Stimulated activated effector memory CD8-positive, alpha-beta T cell treated with anti-CD3 and anti-CD28 coated beads, Interleukin-12 subunit alpha, Interleukin-12 subunit beta, amount 100 ng/mL, for 72 hours (primary cell): ENCODE results near the gene SMCO1.
"Not testable (repeated sequence)": the region's sequence is repeated elsewhere in the genome, so short reads cannot be mapped to it uniquely, and the experiment has no call there.

ENCODE experiments used
- ATAC-seq: fragments of 150-1000 bp; cut with Tn5 transposase; 2 replicates; pipeline ENCODE4 v1.10.0; 2021
- DNase-seq, 2 donors: peaks; one replicate each; pipeline ENCODE4 v3.0.0; 2021 to 2022; ENCODE audit warnings: low spot score in 2 of 2
- H3K27ac Mint-ChIP-seq: one replicate; pipeline ENCODE4 v1.8.0; 2022; ENCODE audit warnings: mild to moderate bottlenecking, mixed read lengths
- H3K36me3 Mint-ChIP-seq: one replicate; pipeline ENCODE4 v1.8.0; 2022; ENCODE audit warnings: mild to moderate bottlenecking, mixed read lengths
- H3K4me1 Mint-ChIP-seq: one replicate; pipeline ENCODE4 v1.8.0; 2022; ENCODE audit warnings: mixed read lengths
- H3K4me3 Mint-ChIP-seq: one replicate; pipeline ENCODE4 v1.8.0; 2022; ENCODE audit warnings: mild to moderate bottlenecking, mixed read lengths
- H3K9me3 Mint-ChIP-seq: one replicate; pipeline ENCODE4 v1.8.0; 2022; ENCODE audit warnings: mixed read lengths

The SMCO1 gene

DNA sequence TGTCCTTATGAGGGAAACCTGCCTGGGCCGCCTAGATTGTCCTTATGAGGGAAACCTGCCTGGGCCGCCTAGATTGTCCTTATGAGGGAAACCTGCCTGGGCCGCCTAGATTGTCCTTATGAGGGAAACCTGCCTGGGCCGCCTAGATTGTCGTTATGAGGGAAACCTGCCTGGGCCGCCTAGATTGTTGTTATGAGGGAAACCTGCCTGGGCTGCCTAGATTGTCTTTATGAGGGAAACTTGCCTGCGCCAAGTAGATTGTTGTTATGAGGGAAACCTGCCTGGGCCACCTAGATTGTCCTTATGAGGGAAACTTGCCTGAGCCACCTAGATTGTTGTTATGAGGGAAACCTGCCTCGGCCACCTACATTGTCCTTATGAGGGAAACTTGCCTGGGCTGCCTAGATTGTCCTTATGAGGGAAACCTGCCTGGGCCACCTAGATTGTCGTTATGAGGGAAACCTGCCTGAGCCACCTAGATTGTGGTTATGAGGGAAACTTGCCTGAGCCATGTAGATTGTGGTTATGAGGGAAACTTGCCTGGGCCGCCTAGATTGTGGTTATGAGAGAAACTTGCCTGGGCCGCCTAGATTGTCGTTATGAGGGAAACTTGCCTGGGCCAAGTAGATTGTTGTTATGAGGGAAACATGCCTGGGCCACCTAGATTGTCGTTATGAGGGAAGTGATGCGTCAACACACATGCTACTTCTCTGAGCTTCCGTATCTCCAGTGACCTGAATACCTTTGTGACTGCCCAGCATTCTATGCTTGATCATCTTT is 3.3 kb downstream of the SMCO1 start:
- not testable (repeated sequence) for DNase-seq, ATAC-seq, H3K36me3 Mint-ChIP-seq

DNA sequence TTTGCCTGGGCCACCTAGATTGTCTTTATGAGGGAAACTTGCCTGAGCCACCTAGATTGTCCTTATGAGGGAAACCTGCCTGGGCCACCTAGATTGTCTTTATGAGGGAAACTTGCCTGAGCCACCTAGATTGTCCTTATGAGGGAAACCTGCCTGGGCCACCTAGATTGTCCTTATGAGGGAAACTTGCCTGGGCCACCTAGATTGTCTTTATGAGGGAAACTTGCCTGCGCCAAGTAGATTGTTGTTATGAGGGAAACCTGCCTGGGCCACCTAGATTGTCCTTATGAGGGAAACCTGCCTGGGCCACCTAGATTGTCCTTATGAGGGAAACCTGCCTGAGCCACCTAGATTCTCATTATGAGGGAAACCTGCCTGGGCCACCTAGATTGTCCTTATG is 4.0 kb downstream of the SMCO1 start:
- not testable (repeated sequence) for H3K27ac Mint-ChIP-seq, H3K36me3 Mint-ChIP-seq, H3K9me3 Mint-ChIP-seq, DNase-seq, H3K4me3 Mint-ChIP-seq, ATAC-seq
- peaks cover 10% of the 10 kb centered on the region for H3K4me1 Mint-ChIP-seq

More for the DNA sequence above, 3.3 kb downstream of the SMCO1 start:
- H3K27ac Mint-ChIP-seq, H3K9me3 Mint-ChIP-seq, H3K4me3 Mint-ChIP-seq: not testable (repeated sequence)
- peaks cover 10% of the 10 kb centered on the region for H3K4me1 Mint-ChIP-seq

DNA sequence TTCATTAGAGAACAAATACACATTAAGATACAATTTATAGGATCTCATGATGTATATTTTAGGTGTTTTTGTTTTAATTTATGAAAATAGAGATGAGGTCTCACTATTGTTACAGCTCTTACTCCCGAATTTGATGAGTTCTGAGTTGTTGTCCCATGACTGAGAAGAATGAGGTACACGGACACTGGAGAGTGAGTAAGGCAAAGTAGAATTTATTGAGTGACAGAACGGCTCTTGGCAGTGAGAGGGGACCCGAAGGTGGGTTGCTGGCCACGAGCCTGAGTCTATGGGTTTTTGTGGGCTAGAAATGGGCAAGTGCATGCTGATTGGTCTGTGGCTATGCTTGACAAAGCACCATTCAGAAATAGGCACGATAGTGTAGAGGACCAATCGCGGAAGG is 8.5 kb downstream of the SMCO1 start:
- DNase-seq (no peak), ATAC-seq (no peak)
- no peak overlapping the region for H3K27ac Mint-ChIP-seq
- no peak overlapping the region for H3K4me3 Mint-ChIP-seq
- peaks cover under 1% of the 10 kb centered on the region for H3K4me1 Mint-ChIP-seq
- peaks cover 3% of the 10 kb centered on the region for H3K9me3 Mint-ChIP-seq
- H3K36me3 Mint-ChIP-seq = peaks cover 22% of the 10 kb centered on the region

DNA sequence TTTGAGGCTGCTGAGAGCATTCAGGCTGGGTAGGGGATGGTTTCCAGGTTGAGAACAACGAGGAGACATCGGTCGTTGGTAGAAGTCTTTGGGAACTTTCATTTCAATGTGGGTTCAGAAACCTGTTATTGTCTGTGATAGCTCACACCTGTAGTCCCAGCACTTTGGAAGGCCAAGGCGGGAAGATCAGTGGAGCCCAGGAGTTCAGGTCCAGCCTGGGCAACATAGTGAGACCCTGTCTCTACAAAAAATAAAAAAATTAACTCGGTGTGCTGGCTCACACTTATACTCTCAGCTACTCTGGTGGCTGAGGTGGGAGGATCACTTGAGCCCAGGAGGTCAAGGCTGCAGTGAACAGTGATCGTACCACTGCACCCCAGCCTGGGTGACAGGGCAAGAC is 10.6 kb downstream of the SMCO1 start:
- no peak overlapping the region for H3K27ac Mint-ChIP-seq
- H3K9me3 Mint-ChIP-seq = peaks cover 3% of the 10 kb centered on the region
- H3K4me1 Mint-ChIP-seq = peaks cover 11% of the 10 kb centered on the region
- DNase-seq (no peak), ATAC-seq (no peak)
- peaks cover 40% of the 10 kb centered on the region for H3K36me3 Mint-ChIP-seq
- H3K4me3 Mint-ChIP-seq = no peak overlapping the region

DNA sequence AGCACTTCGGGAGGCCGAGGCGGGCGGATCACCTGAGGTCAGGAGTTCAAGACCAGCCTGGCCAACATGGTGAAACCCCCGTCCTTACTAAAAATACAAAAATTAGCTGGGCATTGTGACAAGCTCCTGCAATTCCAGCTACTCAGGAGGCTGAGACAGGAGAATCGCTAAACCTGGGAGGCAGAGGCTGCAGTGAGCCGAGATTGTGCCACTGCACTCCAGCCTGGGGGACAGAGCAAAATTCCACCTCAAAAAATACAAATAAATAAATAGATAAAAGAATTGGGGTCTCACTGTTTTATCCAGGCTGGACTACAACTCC is 11.1 kb downstream of the SMCO1 start:
- Mint-ChIP-seq H3K36me3 (peaks cover 45% of the 10 kb centered on the region), H3K4me1 (peaks cover 16% of the 10 kb centered on the region), H3K27ac (peak overlapping the region; percentile 94), H3K4me3 (peak overlapping the region; percentile 94)
- not testable (repeated sequence) for DNase-seq, ATAC-seq, H3K9me3 Mint-ChIP-seq

DNA sequence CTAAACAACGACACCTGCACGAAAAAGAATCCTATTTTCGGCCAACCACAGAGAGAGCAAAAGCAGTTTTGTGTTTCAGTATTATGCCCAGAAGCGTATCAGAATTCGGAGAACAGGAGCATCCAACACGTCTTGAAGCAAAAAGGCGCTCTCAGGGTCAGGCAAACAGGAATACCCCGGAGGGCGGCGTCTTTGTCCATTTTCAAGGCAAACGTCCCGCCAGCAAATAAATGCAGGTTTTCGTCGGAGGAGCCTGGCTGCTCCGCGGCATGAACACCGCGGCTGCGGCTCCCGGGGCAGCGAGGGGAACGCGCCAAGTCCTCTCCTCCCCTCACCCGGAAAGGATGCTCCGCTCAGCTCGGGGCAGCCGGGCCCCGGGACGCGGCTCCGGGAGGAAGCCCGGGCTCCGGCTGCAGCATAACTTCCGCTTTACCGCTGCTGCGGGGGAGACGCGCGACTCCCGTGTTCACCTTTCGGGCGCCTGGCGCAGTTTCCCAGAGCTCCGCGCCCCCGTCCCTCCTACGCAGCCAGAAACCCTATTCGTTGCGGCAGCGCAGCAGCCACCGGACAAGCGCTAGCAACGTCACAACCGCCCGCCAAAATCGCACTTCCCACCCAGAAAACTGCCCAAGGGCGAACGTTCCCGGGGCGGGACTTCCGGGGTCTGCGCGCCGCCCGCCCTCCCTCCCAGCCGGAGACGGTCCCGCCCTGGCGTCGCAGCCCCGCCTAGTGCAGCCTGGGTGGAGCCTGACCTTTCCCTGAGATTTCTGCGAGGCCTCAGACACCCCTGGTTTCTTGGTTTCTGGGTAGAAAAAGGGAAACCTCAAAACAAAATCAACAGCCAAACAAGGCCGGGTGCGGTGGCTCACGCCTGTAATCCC is 11.7 kb downstream of the SMCO1 start, which contains the start of gene RNF168:
TSS of gene RNF168 (minus strand) at position 573 of the 881 bp plus-strand sequence. CDS start 595 bp downstream, outside the sequence.
- ATAC-seq = peak; percentile 87
- H3K4me3 Mint-ChIP-seq = peak within 1 kb of the TSS; percentile 94
- H3K4me1 Mint-ChIP-seq = peaks cover 22% of the 10 kb centered on the region
- H3K9me3 Mint-ChIP-seq = peaks cover 3% of the 10 kb centered on the region
- peak within 1 kb of the TSS; percentile 94 for H3K27ac Mint-ChIP-seq
- peaks cover 51% of the 10 kb centered on the region for H3K36me3 Mint-ChIP-seq
- peak; percentile 86 to 97 for DNase-seq

DNA sequence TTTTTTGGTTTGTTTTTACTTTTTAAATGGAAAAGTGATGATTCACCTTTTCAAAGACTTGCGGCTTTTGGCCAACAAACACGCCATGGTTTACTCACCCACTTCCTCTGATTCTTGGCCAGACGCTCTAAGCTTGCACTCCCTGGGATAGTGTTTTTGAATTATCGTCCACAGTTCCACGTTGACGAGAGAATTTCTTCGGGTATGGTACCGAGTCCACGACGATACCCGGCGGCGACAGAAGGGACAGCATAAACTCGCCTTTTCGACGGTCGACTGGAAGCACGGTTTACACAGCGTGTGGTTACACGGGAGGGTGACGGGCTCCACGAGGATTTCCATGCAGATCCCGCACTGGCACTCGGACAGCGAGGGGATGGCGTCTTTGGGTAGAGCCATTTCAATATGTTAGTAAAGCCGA is 12.4 kb downstream of the SMCO1 start:
- Mint-ChIP-seq H3K9me3 (peaks cover 3% of the 10 kb centered on the region), H3K4me3 (peak overlapping the region; percentile 94), H3K4me1 (peaks cover 29% of the 10 kb centered on the region), H3K27ac (peak overlapping the region; percentile 94), H3K36me3 (peaks cover 58% of the 10 kb centered on the region)
- DNase-seq (peak; percentile 32 to 84), ATAC-seq (peak; percentile 70)

DNA sequence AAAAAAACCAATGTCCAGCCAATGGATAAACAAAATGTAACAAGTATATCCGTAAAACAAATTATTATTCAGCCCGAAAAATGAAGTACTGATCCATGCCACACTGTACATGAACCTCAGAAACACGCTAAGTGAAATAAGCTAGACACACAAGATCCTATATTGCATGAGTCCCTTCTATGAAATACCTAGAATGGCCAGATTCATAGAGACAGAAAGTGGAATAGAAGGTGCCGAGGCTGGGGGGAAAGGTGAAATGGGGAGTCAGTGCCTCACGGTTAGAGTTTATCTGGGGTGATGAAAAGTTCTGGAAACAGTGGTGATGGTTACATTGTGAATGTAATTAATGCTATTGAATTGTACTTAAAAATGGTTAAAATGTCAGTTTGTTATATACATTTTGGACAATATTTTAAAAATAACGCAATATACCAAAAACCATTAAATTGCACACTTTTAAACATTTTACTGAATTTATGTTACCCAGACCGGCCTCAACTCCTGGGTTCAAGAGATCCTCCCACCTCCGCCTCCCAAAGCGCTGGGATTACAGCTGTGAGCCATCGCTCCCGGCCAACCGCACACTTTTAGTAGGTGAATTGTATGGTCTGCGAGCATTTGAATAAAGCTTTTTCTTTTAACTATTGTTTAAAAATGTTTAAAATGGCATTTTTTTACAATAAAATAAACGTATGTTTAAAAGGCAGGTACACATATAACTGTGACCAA is 13.7 kb downstream of the SMCO1 start:
- no peak for DNase-seq
- Mint-ChIP-seq H3K9me3 (no peaks in the 10 kb centered on the region), H3K27ac (peak overlapping the region; percentile 94), H3K4me1 (peaks cover 32% of the 10 kb centered on the region), H3K36me3 (peaks cover 65% of the 10 kb centered on the region), H3K4me3 (peak overlapping the region; percentile 94)
- ATAC-seq = no peak

DNA sequence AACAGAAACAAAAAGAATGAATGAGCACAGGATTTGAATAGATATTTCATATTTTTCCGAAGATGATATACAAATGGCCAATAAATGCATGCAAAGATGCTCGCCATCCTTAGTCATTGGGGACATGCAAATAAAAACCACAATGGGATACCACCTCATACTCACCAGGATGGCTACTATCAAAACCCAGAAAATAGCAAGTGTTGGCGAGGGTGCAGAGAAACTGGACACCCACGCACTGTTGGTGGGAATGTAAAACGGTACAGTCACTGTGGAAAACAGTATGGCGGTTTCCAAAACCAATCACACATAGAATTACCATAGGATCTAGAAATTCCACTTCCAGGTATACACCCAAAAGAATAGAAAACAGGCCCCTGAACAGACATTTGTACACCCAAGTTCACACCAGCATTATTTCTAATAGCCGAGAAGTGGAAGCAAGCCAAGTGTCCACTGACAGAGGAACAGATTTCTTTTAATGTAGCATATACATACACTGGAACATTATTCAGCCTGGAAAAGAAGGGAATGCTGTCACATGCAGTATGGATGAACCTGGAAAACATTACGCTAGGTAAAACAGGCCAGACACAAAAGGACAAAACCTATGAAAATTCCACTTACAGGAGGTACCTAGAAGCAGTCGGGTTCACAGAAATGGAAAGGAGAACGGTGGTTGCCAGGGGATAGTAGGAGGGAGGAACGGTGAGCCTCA is 15.2 kb downstream of the SMCO1 start:
- H3K9me3 Mint-ChIP-seq = no peaks in the 10 kb centered on the region
- peaks cover 44% of the 10 kb centered on the region for H3K4me1 Mint-ChIP-seq
- H3K36me3 Mint-ChIP-seq = peaks cover 80% of the 10 kb centered on the region
- ATAC-seq (no peak), DNase-seq (no peak)
- peak overlapping the region; percentile 94 for H3K4me3 Mint-ChIP-seq
- peak overlapping the region; percentile 94 for H3K27ac Mint-ChIP-seq

GRCh38 chr3:196499061-196499460 is 16.1 kb downstream of the SMCO1 start:
- H3K4me3 Mint-ChIP-seq = peak overlapping the region; percentile 94
- no peak for DNase-seq
- ATAC-seq = no peak
- peaks cover 46% of the 10 kb centered on the region for H3K4me1 Mint-ChIP-seq
- no peak overlapping the region for H3K27ac Mint-ChIP-seq
- no peaks in the 10 kb centered on the region for H3K9me3 Mint-ChIP-seq
- peaks cover 86% of the 10 kb centered on the region for H3K36me3 Mint-ChIP-seq

DNA sequence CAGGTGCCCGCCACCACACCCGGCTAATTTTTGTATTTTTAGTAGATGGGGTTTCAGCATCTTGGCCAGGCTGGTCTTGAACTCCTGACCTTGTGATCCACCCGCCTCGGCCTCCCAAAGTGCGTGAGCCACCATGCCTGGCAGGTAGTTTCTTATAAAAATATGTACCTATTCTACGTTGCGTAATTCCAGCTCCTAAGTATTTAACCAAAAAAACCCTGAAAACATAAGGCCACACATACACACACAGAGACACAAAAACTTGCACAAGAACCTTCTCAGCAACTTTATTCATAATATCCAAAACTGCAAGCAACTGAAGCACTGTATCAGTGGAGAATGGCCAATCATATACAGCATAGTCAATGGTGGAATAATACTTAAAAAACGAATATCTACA is 16.8 kb downstream of the SMCO1 start:
- no peak overlapping the region for H3K4me3 Mint-ChIP-seq
- no peak for ATAC-seq
- peaks cover 47% of the 10 kb centered on the region for H3K4me1 Mint-ChIP-seq

GRCh38 chr3:196496183-196496582 is 19.0 kb downstream of the SMCO1 start:
- Mint-ChIP-seq H3K27ac (no peak overlapping the region), H3K4me3 (no peak overlapping the region), H3K9me3 (no peaks in the 10 kb centered on the region), H3K36me3 (peaks cover 63% of the 10 kb centered on the region), H3K4me1 (peaks cover 60% of the 10 kb centered on the region)
- DNase-seq (no peak), ATAC-seq (no peak)

More for the DNA sequence above, 16.8 kb downstream of the SMCO1 start:
- no peak for DNase-seq
- H3K9me3 Mint-ChIP-seq = no peaks in the 10 kb centered on the region
- H3K27ac Mint-ChIP-seq = no peak overlapping the region
- peaks cover 81% of the 10 kb centered on the region for H3K36me3 Mint-ChIP-seq

DNA sequence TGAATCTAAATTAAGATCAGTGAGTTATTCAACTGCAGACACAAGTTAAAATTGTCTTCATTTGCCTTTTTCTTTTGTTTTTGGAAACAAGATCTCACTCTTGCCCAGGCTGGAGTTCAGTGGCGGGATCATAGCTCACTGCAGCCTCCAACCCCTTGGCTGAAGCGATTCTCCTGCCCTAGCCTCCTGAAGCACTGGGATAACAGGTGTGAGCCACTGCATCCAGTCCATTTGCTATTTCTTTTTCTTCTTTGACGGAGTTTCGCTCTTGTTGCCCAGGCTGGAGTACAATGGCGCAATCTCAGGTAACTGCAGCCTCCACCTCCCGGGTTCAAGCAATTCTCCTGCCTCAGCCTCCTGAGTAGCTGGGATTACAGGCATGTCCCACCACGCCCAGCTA is 21.9 kb downstream of the SMCO1 start:
- H3K9me3 Mint-ChIP-seq = no peaks in the 10 kb centered on the region
- H3K4me3 Mint-ChIP-seq = no peak overlapping the region
- H3K4me1 Mint-ChIP-seq = peaks cover 42% of the 10 kb centered on the region
- H3K36me3 Mint-ChIP-seq = peaks cover 43% of the 10 kb centered on the region
- no peak for ATAC-seq
- DNase-seq = no peak
- H3K27ac Mint-ChIP-seq = no peak overlapping the region

- H3K27ac Mint-ChIP-seq = no peak overlapping the region
- peaks cover 44% of the 10 kb centered on the region for H3K36me3 Mint-ChIP-seq
- DNase-seq (no peak), ATAC-seq (no peak)
- H3K4me3 Mint-ChIP-seq = no peak overlapping the region
- no peaks in the 10 kb centered on the region for H3K9me3 Mint-ChIP-seq
- H3K4me1 Mint-ChIP-seq = peaks cover 34% of the 10 kb centered on the region
Measured at GRCh38 chr3:196492080-196492479, 23.1 kb downstream of the SMCO1 start.
